HepG2 (cell line): ENCODE results near the gene C20orf202. TPM values are rescaled to one million over a fixed set of nuclear protein-coding genes. Genes with fewer than 3 reads are reported as not detected.

Experiments used
- BRCA1 ChIP-seq: sonication (generic); formaldehyde crosslinking; IDR thresholded peaks from 2 replicates; pipeline ENCODE4 v1.4.0; 2020; ENCODE audit warnings: missing genetic modification reagents
- CAMTA2 ChIP-seq: sonication (generic); formaldehyde crosslinking; IDR thresholded peaks from 2 replicates; pipeline ENCODE4 v1.4.0; 2020; ENCODE audit warnings: mild to moderate bottlenecking, missing genetic modification reagents, borderline replicate concordance
- CEBPG ChIP-seq: IDR thresholded peaks from 2 replicates; pipeline ENCODE4 v1.6.1; 2016
- DBP ChIP-seq: sonication (generic); formaldehyde crosslinking; IDR thresholded peaks from 2 replicates; pipeline ENCODE4 v1.4.0; 2020; ENCODE audit warnings: missing genetic modification reagents; ENCODE audit errors: not compliant biosample characterization
- ELK4 ChIP-seq: sonication (generic); formaldehyde crosslinking; IDR thresholded peaks from 2 replicates; pipeline ENCODE4 v1.9.0; 2021; ENCODE audit warnings: missing genetic modification reagents, borderline replicate concordance
- FOXA1 ChIP-seq, 2 experiments: fragments of 450-650 bp in 1 of 2; sonication (generic) in 1 of 2; formaldehyde crosslinking in 1 of 2; IDR thresholded peaks; 2 replicates each; pipeline versions ENCODE4 v1.4.0 to v1.6.1; 2016 to 2020; ENCODE audit warnings: missing genetic modification reagents in 1 of 2
- FUBP1 ChIP-seq: sonication (generic); formaldehyde crosslinking; IDR thresholded peaks from 2 replicates; pipeline ENCODE4 v1.5.1; 2020; ENCODE audit warnings: missing genetic modification reagents, mild to moderate bottlenecking, borderline replicate concordance
- MLX ChIP-seq: IDR thresholded peaks from 2 replicates; pipeline ENCODE4 v1.6.1; 2016
- MLXIP ChIP-seq: sonication (generic); formaldehyde crosslinking; IDR thresholded peaks from 2 replicates; pipeline ENCODE4 v1.9.0; 2021; ENCODE audit warnings: missing genetic modification reagents, borderline replicate concordance
- NFYC ChIP-seq: IDR thresholded peaks from 2 replicates; pipeline ENCODE4 v1.6.1; 2016; ENCODE audit warnings: missing genetic modification reagents, missing compliant biosample characterization
- RARG ChIP-seq: sonication (generic); formaldehyde crosslinking; IDR thresholded peaks from 2 replicates; pipeline ENCODE4 v1.4.0; 2020; ENCODE audit warnings: low read depth, mild to moderate bottlenecking, missing genetic modification reagents
- RFXANK ChIP-seq: IDR thresholded peaks from 2 replicates; pipeline ENCODE4 v1.6.1; 2016
- SAP130 ChIP-seq: IDR thresholded peaks from 2 replicates; pipeline ENCODE4 v1.6.1; 2016; ENCODE audit warnings: low read depth
- SIX4 ChIP-seq: sonication (generic); formaldehyde crosslinking; IDR thresholded peaks from 2 replicates; pipeline ENCODE4 v1.4.0; 2020; ENCODE audit warnings: missing genetic modification reagents
- SRSF1 ChIP-seq: fragments of 200-400 bp; formaldehyde crosslinking; optimal IDR thresholded peaks from 2 replicates; pipeline ENCODE3; 2017; ENCODE audit warnings: mild to moderate bottlenecking, low read depth, low read length, moderate library complexity
- ZBTB44 ChIP-seq: sonication (generic); formaldehyde crosslinking; IDR thresholded peaks from 2 replicates; pipeline ENCODE4 v1.4.0; 2020; ENCODE audit warnings: missing genetic modification reagents
- ZFP41 ChIP-seq: sonication (generic); formaldehyde crosslinking; IDR thresholded peaks from 2 replicates; pipeline ENCODE4 v1.4.0; 2020; ENCODE audit warnings: mild to moderate bottlenecking, missing genetic modification reagents, borderline replicate concordance
- ZNF460 ChIP-seq: sonication (generic); formaldehyde crosslinking; IDR thresholded peaks from 2 replicates; pipeline ENCODE4 v1.5.1; 2020; ENCODE audit warnings: missing genetic modification reagents, mild to moderate bottlenecking, borderline replicate concordance
- ZNF652 ChIP-seq: IDR thresholded peaks from 2 replicates; pipeline ENCODE4 v1.6.1; 2016; ENCODE audit warnings: low read depth, borderline replicate concordance
- ZNF660 ChIP-seq: sonication (generic); formaldehyde crosslinking; IDR thresholded peaks from 2 replicates; pipeline ENCODE4 v1.5.1; 2020; ENCODE audit warnings: mild to moderate bottlenecking, low read depth, missing genetic modification reagents, borderline replicate concordance
- polyA plus RNA-seq, 8 experiments: library from polyadenylated mRNA; depleted of rRNA in 3 of 8; stranded (reverse) in 7 of 8; unstranded in 1 of 8; fragments of >200 nt; fragmentation: Illumina TruSeq in 4 of 8; extraction: Trizol in 4 of 8; gene quantifications; 2 replicates each; pipeline versions ENCODE4 v1.2.1 to v1.2.3, GENCODE V29; 2011 to 2016; ENCODE audit warnings: low read depth in 4 of 8, missing spikeins in 1 of 8, mixed read lengths in 1 of 8; ENCODE audit not compliant: insufficient read depth in 1 of 8
- total RNA-seq, 5 experiments: library from RNA; depleted of rRNA; stranded (reverse); fragments of >200 nt; fragmentation: Illumina TruSeq; extraction: Trizol; gene quantifications; 2 replicates each; pipeline ENCODE4 v1.2.3, GENCODE V29; 2016; ENCODE audit warnings: low read depth in 1 of 5

Gene C20orf202
- total and polyA plus RNA-seq, 2 of the 13 experiments (the other 11 are each of a cell fraction or from before 2014, with no cell fraction given), result 0.20 to 1.2 TPM

- no peak for TF ChIP-seq ZFP41
- TF ChIP-seq ZNF460, result no peak
- no peak for TF ChIP-seq MLXIP
- no peak for TF ChIP-seq RFXANK
- TF ChIP-seq DBP (CRISPR knock-in tag), result peak; percentile 36
- TF ChIP-seq FOXA1 (IDR thresholded peaks at IDR 0.05), result no peak
- TF ChIP-seq FOXA1 (CRISPR knock-in tag; IDR thresholded peaks at IDR 0.05), result peak; percentile 36; the same call in 1 of the 2 replicates
- TF ChIP-seq SRSF1, result no peak
- TF ChIP-seq SAP130 (CRISPR knock-in tag), result peak; percentile 10; the same call in 1 of the 2 replicates
- no peak; the same call in 1 of the 2 replicates for TF ChIP-seq CAMTA2 (CRISPR knock-in tag)
- TF ChIP-seq NFYC (CRISPR knock-in tag), result no peak
- TF ChIP-seq CEBPG (CRISPR knock-in tag), result no peak
- TF ChIP-seq MLX (CRISPR knock-in tag), result no peak
- TF ChIP-seq BRCA1 (CRISPR knock-in tag), result no peak
- TF ChIP-seq FUBP1 (CRISPR knock-in tag), result no peak
- no peak for TF ChIP-seq ZBTB44
- TF ChIP-seq RARG (CRISPR knock-in tag), result no peak
- no peak for TF ChIP-seq ZNF660
- TF ChIP-seq ZNF652 (CRISPR knock-in tag), result no peak
- TF ChIP-seq ELK4 (CRISPR knock-in tag), result no peak
- no peak for TF ChIP-seq SIX4 (CRISPR knock-in tag)
These were observed 18.5 kb upstream of the C20orf202 start, which contains the start of gene TMEM74B (continued) for GRCh38 chr20:1184638-1185315.
